ENCODE results near the gene GNAQ.
"Not testable (repeated sequence)": the region's sequence is repeated elsewhere in the genome, so short reads cannot be mapped to it uniquely, and the experiment has no call there.

Gene GNAQ

GRCh38 chr9:77714077-77714549 is 317.5 kb downstream of the GNAQ start:
- DNase-seq: no peak

GRCh38 chr9:77712533-77713130 is 319.0 kb downstream of the GNAQ start:
- no peak for DNase-seq

- DNase-seq: no peak
Measured at GRCh38 chr9:77710965-77711648, 320.5 kb downstream of the GNAQ start.

- DNase-seq: no peak
Measured at GRCh38 chr9:77710316-77710715, 321.3 kb downstream of the GNAQ start.

- no peak for DNase-seq
Measured at GRCh38 chr9:77708064-77708815, 323.4 kb downstream of the GNAQ start.

GRCh38 chr9:77707383-77708063 is 324.1 kb downstream of the GNAQ start:
- DNase-seq: no peak

GRCh38 chr9:77705636-77706035 is 326.0 kb downstream of the GNAQ start:
- DNase-seq: no peak

GRCh38 chr9:77702521-77703390 is 328.9 kb downstream of the GNAQ start:
- DNase-seq: not testable (repeated sequence)

GRCh38 chr9:77697238-77697984 is 334.2 kb downstream of the GNAQ start:
- no peak for DNase-seq

- not testable (repeated sequence) for DNase-seq
Measured at GRCh38 chr9:77690723-77691122, 340.9 kb downstream of the GNAQ start.

GRCh38 chr9:77690119-77690518 is 341.5 kb downstream of the GNAQ start:
- not testable (repeated sequence) for DNase-seq

GRCh38 chr9:77687737-77688136 is 343.9 kb downstream of the GNAQ start:
- not testable (repeated sequence) for DNase-seq

GRCh38 chr9:77680581-77680980 is 351.0 kb downstream of the GNAQ start:
- no peak for DNase-seq

GRCh38 chr9:77679661-77680368 is 351.8 kb downstream of the GNAQ start:
- no peak for DNase-seq

GRCh38 chr9:77679088-77679487 is 352.5 kb downstream of the GNAQ start:
- DNase-seq: no peak

- DNase-seq: no peak
Measured at GRCh38 chr9:77677957-77678535, 353.6 kb downstream of the GNAQ start.

- DNase-seq: no peak
Measured at GRCh38 chr9:77677397-77677796, 354.2 kb downstream of the GNAQ start.

- no peak for DNase-seq
Measured at GRCh38 chr9:77673941-77674791, 357.4 kb downstream of the GNAQ start.

- DNase-seq: no peak
Measured at GRCh38 chr9:77672183-77672582, 359.4 kb downstream of the GNAQ start.
